Subcutaneous adipose tissue (tissue), 4 donors: ENCODE measurements around the gene PRPF38A. TPM values are rescaled to one million over a fixed set of nuclear protein-coding genes. Genes with fewer than 3 reads are reported as not detected.

Experiments used
- total RNA-seq, 4 donors: library from RNA; depleted of rRNA; stranded (reverse); fragments of >200 nt; gene quantifications; one replicate each; pipeline ENCODE4 v1.1.0, GENCODE V29; 2016
- TF ChIP-seq, protein P1 (sequence below): fragments of 450-650 bp; IDR thresholded peaks from one replicate; pipeline ENCODE4 v1.5.1; 2016; ENCODE audit warnings: low read depth, mild to moderate bottlenecking, control low read depth, antibody characterized with exemption, moderate library complexity

The PRPF38A gene
- total RNA-seq: 10 to 100 TPM in 1 of 4 donors, 1 to 10 TPM in 3; 9.2 to 14.5 (median 9.6) TPM

DNA sequence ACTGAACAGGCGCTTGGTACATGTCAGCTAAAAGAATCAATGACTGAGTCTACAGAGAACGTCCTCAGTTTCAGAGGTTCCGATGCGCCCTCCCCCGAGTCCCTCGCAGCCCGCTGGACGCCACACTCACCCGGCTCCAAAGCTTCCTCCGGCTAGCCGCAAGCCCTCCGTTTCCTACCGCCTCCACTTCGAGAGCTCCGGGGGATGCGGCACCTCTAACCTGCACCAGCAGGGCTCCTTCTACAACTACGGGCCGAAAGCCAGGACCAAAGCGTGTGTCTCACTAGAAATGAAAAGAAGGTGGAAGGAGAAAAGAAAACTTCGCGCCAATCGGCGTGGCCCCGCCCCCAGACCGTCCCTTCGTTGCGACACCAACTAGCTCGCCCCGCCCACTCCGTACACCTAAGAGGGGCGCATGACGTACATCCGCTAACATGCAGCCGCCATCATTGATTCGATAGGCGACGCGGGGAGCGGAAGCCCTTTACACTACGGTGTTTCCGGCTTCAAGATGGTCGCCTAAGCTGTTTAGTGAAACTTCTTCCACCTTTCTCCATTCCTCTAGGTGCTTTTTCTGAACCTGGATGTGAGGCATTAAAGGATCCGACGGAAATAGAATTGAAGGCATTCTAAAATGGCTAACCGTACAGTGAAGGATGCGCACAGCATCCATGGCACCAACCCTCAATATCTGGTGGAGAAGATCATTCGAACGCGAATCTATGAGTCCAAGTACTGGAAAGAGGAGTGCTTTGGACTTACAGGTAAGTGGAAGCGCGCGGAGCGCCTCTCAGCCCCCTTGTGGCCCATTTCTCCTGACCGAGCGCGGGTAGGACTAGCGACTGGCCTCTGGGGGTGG, at the start of gene PRPF38A, which contains the start of gene ORC1:
PRPF38A (plus strand) TSS at position 487 of the 859 bp plus-strand sequence; CDS start at position 635, 148 bp downstream.
ORC1 (minus strand) TSS at position 308 of the 859 bp plus-strand sequence. CDS start 2,200 bp downstream, outside the sequence.
- TF ChIP-seq, protein P1, sequence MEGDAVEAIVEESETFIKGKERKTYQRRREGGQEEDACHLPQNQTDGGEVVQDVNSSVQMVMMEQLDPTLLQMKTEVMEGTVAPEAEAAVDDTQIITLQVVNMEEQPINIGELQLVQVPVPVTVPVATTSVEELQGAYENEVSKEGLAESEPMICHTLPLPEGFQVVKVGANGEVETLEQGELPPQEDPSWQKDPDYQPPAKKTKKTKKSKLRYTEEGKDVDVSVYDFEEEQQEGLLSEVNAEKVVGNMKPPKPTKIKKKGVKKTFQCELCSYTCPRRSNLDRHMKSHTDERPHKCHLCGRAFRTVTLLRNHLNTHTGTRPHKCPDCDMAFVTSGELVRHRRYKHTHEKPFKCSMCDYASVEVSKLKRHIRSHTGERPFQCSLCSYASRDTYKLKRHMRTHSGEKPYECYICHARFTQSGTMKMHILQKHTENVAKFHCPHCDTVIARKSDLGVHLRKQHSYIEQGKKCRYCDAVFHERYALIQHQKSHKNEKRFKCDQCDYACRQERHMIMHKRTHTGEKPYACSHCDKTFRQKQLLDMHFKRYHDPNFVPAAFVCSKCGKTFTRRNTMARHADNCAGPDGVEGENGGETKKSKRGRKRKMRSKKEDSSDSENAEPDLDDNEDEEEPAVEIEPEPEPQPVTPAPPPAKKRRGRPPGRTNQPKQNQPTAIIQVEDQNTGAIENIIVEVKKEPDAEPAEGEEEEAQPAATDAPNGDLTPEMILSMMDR: no peak

- TF ChIP-seq, protein P1: no peak
Observed at GRCh38 chr1:52355436-52355835, 49.0 kb upstream of the PRPF38A start.

GRCh38 chr1:52355847-52356505, 48.4 kb upstream of the PRPF38A start:
- TF ChIP-seq, protein P1: no peak

- TF ChIP-seq, protein P1: no peak
Observed at GRCh38 chr1:52356818-52357355, 47.5 kb upstream of the PRPF38A start.

DNA sequence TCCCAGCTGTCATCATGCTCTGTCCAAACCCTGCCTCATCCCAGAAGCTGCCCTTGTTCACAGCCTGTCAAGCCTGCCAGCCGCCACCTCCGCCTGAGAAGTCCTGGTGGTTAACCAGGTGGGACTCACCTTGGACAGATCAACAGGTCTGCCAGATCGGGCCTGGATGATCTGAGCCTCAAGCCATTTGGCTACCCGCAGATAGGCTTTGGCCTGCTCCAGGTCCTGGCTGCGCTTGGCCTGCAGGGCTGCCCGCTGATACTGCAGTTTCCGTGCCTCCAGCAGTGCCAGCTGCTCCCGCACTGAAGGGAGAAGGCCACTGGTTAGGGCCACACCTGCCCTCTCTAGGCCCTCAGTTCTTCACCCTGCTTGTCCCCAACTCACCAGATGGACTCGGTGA, 47.0 kb upstream of the PRPF38A start:
- TF ChIP-seq, protein P1: no peak

GRCh38 chr1:52358851-52359497, 45.4 kb upstream of the PRPF38A start:
- TF ChIP-seq, protein P1: no peak
